ENCODE measurements around the gene DNM1.

Gene DNM1

GRCh38 chr9:128203707-128204551 lies 750 bp downstream of the DNM1 start:
- peak; percentile 79; the same call in 1 of the 2 replicates for TF ChIP-seq ZBTB7A (IDR thresholded peaks at IDR 0.05; ENCODE audit: low read depth)
- no peak for TF ChIP-seq REST (IDR thresholded peaks at IDR 0.05; ENCODE audit: low read depth)

GRCh38 chr9:128204858-128205257 lies 1.7 kb downstream of the DNM1 start:
- TF ChIP-seq EP300 (IDR thresholded peaks at IDR 0.05; ENCODE audit: borderline replicate concordance) (no peak), CREB1 (IDR thresholded peaks at IDR 0.05; ENCODE audit: low read depth) (no peak), NFIC (IDR thresholded peaks at IDR 0.05) (no peak), RAD21 (IDR thresholded peaks at IDR 0.05; ENCODE audit: low read depth) (no peak), EGR1 (IDR thresholded peaks at IDR 0.05) (no peak), TEAD4 (IDR thresholded peaks at IDR 0.05) (no peak), REST (IDR thresholded peaks at IDR 0.05; ENCODE audit: low read depth) (no peak), CEBPB (IDR thresholded peaks at IDR 0.05) (no peak), YY1 (IDR thresholded peaks at IDR 0.05; ENCODE audit: low read depth) (no peak), FOXM1 (IDR thresholded peaks at IDR 0.05; ENCODE audit: borderline replicate concordance, low read depth) (no peak), TCF12 (IDR thresholded peaks at IDR 0.05; ENCODE audit: low read depth) (no peak), ZBTB7A (IDR thresholded peaks at IDR 0.05; ENCODE audit: low read depth) (no peak), USF1 (IDR thresholded peaks at IDR 0.05) (no peak), TAF1 (IDR thresholded peaks at IDR 0.05; ENCODE audit: low read depth) (no peak), MAX (IDR thresholded peaks at IDR 0.05) (no peak)

- TF ChIP-seq TAF1 (IDR thresholded peaks at IDR 0.05; ENCODE audit: low read depth) (no peak), EP300 (IDR thresholded peaks at IDR 0.05; ENCODE audit: borderline replicate concordance) (no peak), NFIC (IDR thresholded peaks at IDR 0.05) (no peak), FOXM1 (IDR thresholded peaks at IDR 0.05; ENCODE audit: borderline replicate concordance, low read depth) (no peak), YY1 (IDR thresholded peaks at IDR 0.05; ENCODE audit: low read depth) (no peak), ZBTB7A (IDR thresholded peaks at IDR 0.05; ENCODE audit: low read depth) (no peak)
Observed at GRCh38 chr9:128205296-128205944, 2.2 kb downstream of the DNM1 start.

GRCh38 chr9:128206484-128206883 lies 3.3 kb downstream of the DNM1 start:
- no peak for TF ChIP-seq ZBTB7A (IDR thresholded peaks at IDR 0.05; ENCODE audit: low read depth)
- TF ChIP-seq MAX (IDR thresholded peaks at IDR 0.05) = no peak
- no peak for TF ChIP-seq EP300 (IDR thresholded peaks at IDR 0.05; ENCODE audit: borderline replicate concordance)

- no peak for TF ChIP-seq TEAD4 (IDR thresholded peaks at IDR 0.05)
- no peak for TF ChIP-seq YY1 (IDR thresholded peaks at IDR 0.05; ENCODE audit: low read depth)
- no peak for TF ChIP-seq TCF12 (IDR thresholded peaks at IDR 0.05; ENCODE audit: low read depth)
- no peak for TF ChIP-seq NFIC (IDR thresholded peaks at IDR 0.05)
- no peak for TF ChIP-seq RAD21 (IDR thresholded peaks at IDR 0.05; ENCODE audit: low read depth)
- no peak for TF ChIP-seq EP300 (IDR thresholded peaks at IDR 0.05; ENCODE audit: borderline replicate concordance)
- no peak for TF ChIP-seq FOXM1 (IDR thresholded peaks at IDR 0.05; ENCODE audit: borderline replicate concordance, low read depth)
- no peak for TF ChIP-seq USF1 (IDR thresholded peaks at IDR 0.05)
- no peak for TF ChIP-seq ZBTB7A (IDR thresholded peaks at IDR 0.05; ENCODE audit: low read depth)
- TF ChIP-seq TAF1 (IDR thresholded peaks at IDR 0.05; ENCODE audit: low read depth) = no peak
- no peak for TF ChIP-seq MAX (IDR thresholded peaks at IDR 0.05)
- no peak for TF ChIP-seq EGR1 (IDR thresholded peaks at IDR 0.05)
- no peak for TF ChIP-seq REST (IDR thresholded peaks at IDR 0.05; ENCODE audit: low read depth)
- TF ChIP-seq CREB1 (IDR thresholded peaks at IDR 0.05; ENCODE audit: low read depth) = no peak
- no peak for TF ChIP-seq CEBPB (IDR thresholded peaks at IDR 0.05)
Observed at GRCh38 chr9:128206916-128207910, 4.0 kb downstream of the DNM1 start.
